NT2/D1 (cell line): ENCODE measurements around the gene CELF5.
"Not testable (repeated sequence)": the region's sequence is repeated elsewhere in the genome, so short reads cannot be mapped to it uniquely, and the experiment has no call there.

Experiments
- DNase-seq: peaks from one replicate; pipeline ENCODE4 v3.0.0-alpha.2; 2011; ENCODE audit warnings: low read depth, low spot score
- H3K27me3 ChIP-seq: 2 replicates; pipeline ENCODE4 v1.6.0; 2011; ENCODE audit warnings: mild to moderate bottlenecking; ENCODE audit not compliant: insufficient read length, insufficient read depth
- H3K36me3 ChIP-seq: 2 replicates; pipeline ENCODE4 v1.6.1; 2011; ENCODE audit warnings: mild to moderate bottlenecking, low read length, mixed read lengths; ENCODE audit not compliant: insufficient read depth, insufficient read length
- H3K4me1 ChIP-seq: 2 replicates; pipeline ENCODE4 v1.5.1; 2011; ENCODE audit not compliant: insufficient read depth, insufficient read length
- H3K4me3 ChIP-seq: 2 replicates; pipeline ENCODE4 v1.5.1; 2011; ENCODE audit warnings: low read depth; ENCODE audit not compliant: insufficient read length
- H3K9ac ChIP-seq: 2 replicates; pipeline ENCODE4 v1.6.0; 2011; ENCODE audit warnings: low read depth; ENCODE audit not compliant: insufficient read length
- H3K9me3 ChIP-seq: 2 replicates; pipeline ENCODE4 v1.5.1; 2011; ENCODE audit warnings: mild to moderate bottlenecking, low read length; ENCODE audit not compliant: insufficient read depth
- SUZ12 ChIP-seq: IDR thresholded peaks from 2 replicates; pipeline ENCODE4 v1.6.1; 2011; ENCODE audit not compliant: insufficient read length, insufficient read depth; ENCODE audit errors: extremely low read depth
- YY1 ChIP-seq: IDR thresholded peaks from 2 replicates; pipeline ENCODE4 v1.6.1; 2011; ENCODE audit not compliant: insufficient read length, insufficient read depth
- ZNF274 ChIP-seq: IDR thresholded peaks from 2 replicates; pipeline ENCODE4 v1.6.1; 2011; ENCODE audit warnings: mild to moderate bottlenecking, low read depth, low read length

CELF5 gene

GRCh38 chr19:3328743-3329142 lies 104.3 kb downstream of the CELF5 start:
- TF ChIP-seq ZNF274 (no peak), YY1 (no peak), SUZ12 (no peak)
- Histone ChIP-seq H3K9me3 (no peaks in the 10 kb centered on the region), H3K4me1 (no peaks in the 10 kb centered on the region), H3K9ac (no peak overlapping the region), H3K27me3 (peaks cover 29% of the 10 kb centered on the region), H3K36me3 (no peaks in the 10 kb centered on the region), H3K4me3 (no peak overlapping the region)
- DNase-seq = no peak

- no peaks in the 10 kb centered on the region for H3K4me1 ChIP-seq
- no peaks in the 10 kb centered on the region for H3K36me3 ChIP-seq
- no peak overlapping the region for H3K9ac ChIP-seq
- H3K4me3 ChIP-seq = no peak overlapping the region
- TF ChIP-seq SUZ12 (no peak), ZNF274 (no peak), YY1 (no peak)
- DNase-seq = no peak
- peaks cover 29% of the 10 kb centered on the region for H3K27me3 ChIP-seq
- H3K9me3 ChIP-seq = no peaks in the 10 kb centered on the region
Measured at GRCh38 chr19:3330047-3330446, 105.6 kb downstream of the CELF5 start.

- not testable (repeated sequence) for H3K36me3 ChIP-seq, DNase-seq, H3K9me3 ChIP-seq, H3K4me3 ChIP-seq, H3K4me1 ChIP-seq, H3K9ac ChIP-seq
- H3K27me3 ChIP-seq = peaks cover 29% of the 10 kb centered on the region
Measured at GRCh38 chr19:3332232-3332631, 107.8 kb downstream of the CELF5 start.

- no peak for DNase-seq
- TF ChIP-seq ZNF274 (no peak), SUZ12 (no peak), YY1 (no peak)
- Histone ChIP-seq H3K27me3 (peaks cover 29% of the 10 kb centered on the region), H3K9ac (no peak overlapping the region), H3K4me1 (peaks cover 4% of the 10 kb centered on the region), H3K9me3 (no peaks in the 10 kb centered on the region), H3K36me3 (no peaks in the 10 kb centered on the region), H3K4me3 (no peak overlapping the region)
Measured at GRCh38 chr19:3333020-3333583, 108.6 kb downstream of the CELF5 start.

GRCh38 chr19:3333662-3334061 lies 109.2 kb downstream of the CELF5 start:
- DNase-seq = no peak
- Histone ChIP-seq H3K4me1 (peaks cover 4% of the 10 kb centered on the region), H3K4me3 (no peak overlapping the region), H3K9me3 (no peaks in the 10 kb centered on the region), H3K27me3 (peaks cover 29% of the 10 kb centered on the region), H3K36me3 (no peaks in the 10 kb centered on the region), H3K9ac (no peak overlapping the region)
- TF ChIP-seq SUZ12 (no peak), YY1 (no peak), ZNF274 (no peak)

- H3K4me3 ChIP-seq, DNase-seq, H3K4me1 ChIP-seq, H3K9me3 ChIP-seq, H3K36me3 ChIP-seq, H3K9ac ChIP-seq: not testable (repeated sequence)
- peaks cover 29% of the 10 kb centered on the region for H3K27me3 ChIP-seq
Measured at GRCh38 chr19:3334749-3335430, 110.4 kb downstream of the CELF5 start.

- Histone ChIP-seq H3K9me3 (no peaks in the 10 kb centered on the region), H3K4me3 (no peak overlapping the region), H3K4me1 (peaks cover 5% of the 10 kb centered on the region), H3K27me3 (peaks cover 31% of the 10 kb centered on the region), H3K36me3 (no peaks in the 10 kb centered on the region), H3K9ac (no peak overlapping the region)
- TF ChIP-seq SUZ12 = no peak
- no peak for TF ChIP-seq YY1
- TF ChIP-seq ZNF274 = no peak
- DNase-seq = no peak
Measured at GRCh38 chr19:3335431-3336350, 111.2 kb downstream of the CELF5 start.
